ENCODE data around the gene LUC7L2. TPM values are rescaled to one million over a fixed set of nuclear protein-coding genes. Genes with fewer than 3 reads are reported as not detected.
"Not testable (repeated sequence)": the region's sequence is repeated elsewhere in the genome, so short reads cannot be mapped to it uniquely, and the experiment has no call there.

Gene LUC7L2
- total and polyA plus RNA-seq, 4 experiments from 2014 or later, result 50.0 to 133 (median 102) TPM

DNA sequence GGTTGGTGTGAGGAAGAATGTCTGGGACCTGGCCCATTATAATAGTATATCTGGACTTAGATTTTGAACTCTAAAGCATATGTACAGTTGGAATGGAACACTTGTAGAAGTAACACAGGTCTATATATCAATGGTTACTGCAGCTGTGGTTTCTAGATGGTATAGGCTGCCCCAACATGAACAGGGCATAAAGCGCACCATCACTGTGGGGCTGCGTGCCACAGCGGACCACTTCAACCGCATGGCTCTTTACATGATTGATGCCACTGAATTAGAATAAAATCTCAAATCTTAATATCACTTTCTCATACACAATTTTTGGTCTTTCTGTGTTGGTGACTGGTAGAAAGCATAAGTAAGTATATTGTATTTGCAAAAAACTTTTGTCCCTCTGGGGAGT is 64.3 kb downstream of the LUC7L2 start:
- intact Hi-C loops (cut with micrococcal nuclease), result no loop called here
- Mint-ChIP-seq H3K27ac (no peak overlapping the region), H3K36me3 (peaks cover 29 to 57% of the 10 kb centered on the region in 2 donors), H3K4me1 (peaks cover 0 to 2% (median under 1%) of the 10 kb centered on the region in 4 donors), H3K9me3 (no peaks in the 10 kb centered on the region), H3K4me3 (no peak overlapping the region), H3K27me3 (no peaks in the 10 kb centered on the region)
- ChIA-PET POLR2A (ENCODE audit: partially characterized antibody) (no interaction called here), CTCF (ENCODE audit: partially characterized antibody) (interaction anchor here (5.5 kb wide), 1 partner anchor 11 kb away, joined by 44 read pairs; no protein-coding TSS in a partner anchor)
- no peak overlapping the region for H3K27ac ChIP-seq (ENCODE audit: low read depth, low read length)
- peaks cover 21% of the 10 kb centered on the region for H3K36me3 ChIP-seq (ENCODE audit: insufficient read depth, low read length)
- H3K4me3 ChIP-seq (ENCODE audit: low read length in 2 of 2), result no peak overlapping the region
- no peaks in the 10 kb centered on the region for H3K9me3 ChIP-seq (ENCODE audit: control insufficient read depth in 1 of 2, low read length in 2 of 2)
- DNase-seq, result no peak
- H3K27me3 ChIP-seq (ENCODE audit: insufficient read depth, low read length), result no peaks in the 10 kb centered on the region
- no peaks in the 10 kb centered on the region for H3K4me1 ChIP-seq (ENCODE audit: insufficient read depth, low read length)

- H3K9me3 ChIP-seq (ENCODE audit: control insufficient read depth in 1 of 2, low read length in 2 of 2); H3K4me1 Mint-ChIP-seq; H3K4me3 Mint-ChIP-seq; H3K4me3 ChIP-seq (ENCODE audit: low read length in 2 of 2); intact Hi-C loops (cut with micrococcal nuclease); H3K27ac ChIP-seq (ENCODE audit: low read depth, low read length); H3K27me3 ChIP-seq (ENCODE audit: insufficient read depth, low read length); H3K36me3 ChIP-seq (ENCODE audit: insufficient read depth, low read length); H3K4me1 ChIP-seq (ENCODE audit: insufficient read depth, low read length); H3K27me3 Mint-ChIP-seq; DNase-seq; H3K9me3 Mint-ChIP-seq: not testable (repeated sequence)
- H3K36me3 Mint-ChIP-seq, result peaks cover 19 to 44% of the 10 kb centered on the region in 2 donors
- peak overlapping the region in 1 of 7 donors; percentile 37 for H3K27ac Mint-ChIP-seq
- POLR2A ChIA-PET (ENCODE audit: partially characterized antibody), result interaction anchor here (1.1 kb wide), 1 partner anchor 86 kb away, joined by 3 read pairs; no protein-coding TSS in a partner anchor
- CTCF ChIA-PET (ENCODE audit: partially characterized antibody), result interaction anchor here (1.6 to 5.5 kb wide), 2 partner anchors 9 to 87 kb away, joined by 4 to 44 read pairs; no protein-coding TSS in a partner anchor
Observed at GRCh38 chr7:139425701-139426100, 66.0 kb downstream of the LUC7L2 start.

DNA sequence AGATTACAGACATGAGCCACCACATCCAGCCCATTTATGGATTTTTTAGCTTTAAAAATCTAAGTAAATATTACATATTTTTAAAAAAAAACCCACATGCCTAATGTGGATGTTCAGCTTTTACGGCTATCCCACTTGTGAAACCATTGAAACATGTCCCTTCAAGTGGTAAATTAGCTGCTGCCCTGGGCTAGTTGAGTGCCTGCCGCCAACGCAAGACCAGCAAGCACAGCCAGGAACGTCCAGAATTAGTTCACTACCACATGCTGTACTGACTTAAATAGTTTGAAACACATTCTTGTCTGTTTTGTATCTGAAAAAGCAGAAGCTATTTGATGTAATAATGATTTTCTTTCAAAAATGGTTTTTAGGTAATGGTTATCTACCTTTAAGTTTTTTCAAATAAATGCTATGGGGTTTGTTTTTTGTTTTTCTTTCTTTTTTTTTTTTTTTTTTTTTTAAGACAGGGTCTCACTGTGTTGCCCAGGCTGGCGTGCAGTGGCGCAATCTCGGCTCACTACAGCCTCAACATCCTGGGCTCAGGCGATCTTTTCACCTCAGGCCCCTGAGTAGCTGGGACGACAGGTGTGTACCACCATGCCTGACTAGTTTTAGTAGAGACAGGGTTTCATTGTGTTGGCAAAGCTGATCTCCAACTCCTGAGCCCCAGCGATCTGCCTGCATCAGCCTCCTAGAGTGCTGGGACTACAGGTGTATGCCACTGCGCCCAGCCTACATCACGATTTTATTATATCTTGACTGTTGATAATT is 66.7 kb downstream of the LUC7L2 start:
- ChIA-PET CTCF (ENCODE audit: partially characterized antibody) (interaction anchor here (0.7 to 5.5 kb wide), 3 partner anchors 8 to 87 kb away, joined by 3 to 44 read pairs (median 4); no protein-coding TSS in a partner anchor), POLR2A (ENCODE audit: partially characterized antibody) (interaction anchor here (1.1 kb wide), 1 partner anchor 86 kb away, joined by 3 read pairs; no protein-coding TSS in a partner anchor)
- Histone ChIP-seq H3K4me1 (ENCODE audit: insufficient read depth, low read length) (no peaks in the 10 kb centered on the region), H3K27me3 (ENCODE audit: insufficient read depth, low read length) (no peaks in the 10 kb centered on the region), H3K27ac (ENCODE audit: low read depth, low read length) (no peak overlapping the region), H3K9me3 (ENCODE audit: control insufficient read depth in 1 of 2, low read length in 2 of 2) (no peaks in the 10 kb centered on the region), H3K4me3 (ENCODE audit: low read length in 2 of 2) (no peak overlapping the region), H3K36me3 (ENCODE audit: insufficient read depth, low read length) (peaks cover 9% of the 10 kb centered on the region)
- Mint-ChIP-seq H3K4me1 (no peaks in the 10 kb centered on the region), H3K36me3 (peaks cover 16 to 40% of the 10 kb centered on the region in 2 donors), H3K27me3 (no peaks in the 10 kb centered on the region), H3K4me3 (no peak overlapping the region), H3K9me3 (no peaks in the 10 kb centered on the region), H3K27ac (peak overlapping the region in 1 of 7 donors; percentile 78)
- no peak for DNase-seq
- intact Hi-C loops (cut with micrococcal nuclease), result no loop called here

DNA sequence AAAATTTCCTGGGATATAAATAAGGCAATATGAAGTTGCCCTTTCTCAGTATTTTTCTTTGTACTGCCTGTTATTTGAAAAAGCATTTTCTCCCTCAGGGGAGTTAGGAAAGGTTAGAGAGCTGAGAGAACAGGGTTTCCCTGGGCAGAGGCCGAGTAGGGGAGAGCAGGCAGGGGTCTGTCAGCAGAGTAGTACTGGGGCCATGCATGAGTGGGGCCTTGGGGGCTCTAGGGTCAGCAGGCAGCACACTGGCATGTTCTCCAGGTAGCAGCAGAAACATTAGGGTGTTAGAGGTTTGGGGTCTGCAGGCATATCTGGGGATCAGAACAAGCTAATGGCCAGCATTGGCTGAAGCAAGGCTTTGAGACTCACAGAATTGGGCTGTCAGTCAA is 67.3 kb downstream of the LUC7L2 start:
- no peak overlapping the region for H3K4me3 ChIP-seq (ENCODE audit: low read length in 2 of 2)
- no peaks in the 10 kb centered on the region for H3K4me1 ChIP-seq (ENCODE audit: insufficient read depth, low read length)
- H3K4me1 Mint-ChIP-seq, result no peaks in the 10 kb centered on the region
- H3K27ac ChIP-seq (ENCODE audit: low read depth, low read length), result no peak overlapping the region
- H3K9me3 Mint-ChIP-seq, result no peaks in the 10 kb centered on the region
- H3K9me3 ChIP-seq (ENCODE audit: control insufficient read depth in 1 of 2, low read length in 2 of 2), result no peaks in the 10 kb centered on the region
- no peak for DNase-seq
- H3K36me3 Mint-ChIP-seq, result peaks cover 13 to 37% of the 10 kb centered on the region in 2 donors
- H3K27me3 ChIP-seq (ENCODE audit: insufficient read depth, low read length), result no peaks in the 10 kb centered on the region
- ChIA-PET CTCF (ENCODE audit: partially characterized antibody) (interaction anchor here (1.6 to 5.5 kb wide), 2 partner anchors 8 to 88 kb away, joined by 4 to 44 read pairs; no protein-coding TSS in a partner anchor), POLR2A (ENCODE audit: partially characterized antibody) (no interaction called here)
- peaks cover 7% of the 10 kb centered on the region for H3K36me3 ChIP-seq (ENCODE audit: insufficient read depth, low read length)
- no peak overlapping the region for H3K4me3 Mint-ChIP-seq
- H3K27me3 Mint-ChIP-seq, result no peaks in the 10 kb centered on the region
- intact Hi-C loops (cut with micrococcal nuclease), result no loop called here
- H3K27ac Mint-ChIP-seq, result peak overlapping the region in 2 of 7 donors; percentile 60 to 78

- ChIA-PET CTCF (ENCODE audit: partially characterized antibody) (no interaction called here), POLR2A (ENCODE audit: partially characterized antibody) (no interaction called here)
- Histone ChIP-seq H3K36me3 (ENCODE audit: insufficient read depth, low read length) (no peaks in the 10 kb centered on the region), H3K9me3 (ENCODE audit: control insufficient read depth in 1 of 2, low read length in 2 of 2) (no peaks in the 10 kb centered on the region), H3K4me3 (ENCODE audit: low read length in 2 of 2) (no peak overlapping the region), H3K27me3 (ENCODE audit: insufficient read depth, low read length) (no peaks in the 10 kb centered on the region), H3K4me1 (ENCODE audit: insufficient read depth, low read length) (no peaks in the 10 kb centered on the region), H3K27ac (ENCODE audit: low read depth, low read length) (no peak overlapping the region)
- H3K27me3 Mint-ChIP-seq, result no peaks in the 10 kb centered on the region
- H3K27ac Mint-ChIP-seq, result no peak overlapping the region
- no peaks in the 10 kb centered on the region for H3K4me1 Mint-ChIP-seq
- intact Hi-C loops (cut with micrococcal nuclease), result no loop called here
- no peaks in the 10 kb centered on the region for H3K9me3 Mint-ChIP-seq
- no peak for DNase-seq
- H3K4me3 Mint-ChIP-seq, result no peak overlapping the region
- peaks cover 12 to 31% of the 10 kb centered on the region in 2 donors for H3K36me3 Mint-ChIP-seq
Observed at GRCh38 chr7:139427788-139428187, 68.1 kb downstream of the LUC7L2 start.

DNA sequence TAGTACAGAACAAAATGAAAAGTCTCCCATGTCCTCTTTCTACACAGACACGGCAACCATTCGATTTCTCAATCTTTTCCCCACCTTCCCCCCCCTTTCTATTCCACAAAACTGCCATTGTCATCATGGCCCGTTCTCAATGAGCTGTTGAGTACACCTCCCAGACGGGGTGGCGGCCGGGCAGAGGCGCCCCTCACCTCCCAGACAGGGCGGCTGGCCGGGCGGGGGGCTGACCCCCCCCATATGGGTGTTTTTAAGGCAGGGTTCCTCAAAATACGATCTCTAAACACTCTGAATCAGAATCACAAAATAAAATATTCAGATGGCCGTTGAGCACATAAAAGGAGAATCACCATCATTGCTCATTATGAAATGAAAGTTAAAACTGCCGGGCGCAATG is 70.0 kb downstream of the LUC7L2 start:
- CTCF ChIA-PET (ENCODE audit: partially characterized antibody); POLR2A ChIA-PET (ENCODE audit: partially characterized antibody); H3K9me3 Mint-ChIP-seq; H3K4me1 Mint-ChIP-seq; H3K27me3 Mint-ChIP-seq; intact Hi-C loops (cut with micrococcal nuclease); H3K9me3 ChIP-seq (ENCODE audit: control insufficient read depth in 1 of 2, low read length in 2 of 2); H3K27me3 ChIP-seq (ENCODE audit: insufficient read depth, low read length); H3K4me1 ChIP-seq (ENCODE audit: insufficient read depth, low read length); H3K36me3 ChIP-seq (ENCODE audit: insufficient read depth, low read length); H3K4me3 ChIP-seq (ENCODE audit: low read length in 2 of 2); DNase-seq; H3K27ac Mint-ChIP-seq; H3K4me3 Mint-ChIP-seq; H3K27ac ChIP-seq (ENCODE audit: low read depth, low read length): not testable (repeated sequence)
- peaks cover 9 to 21% of the 10 kb centered on the region in 2 donors for H3K36me3 Mint-ChIP-seq

DNA sequence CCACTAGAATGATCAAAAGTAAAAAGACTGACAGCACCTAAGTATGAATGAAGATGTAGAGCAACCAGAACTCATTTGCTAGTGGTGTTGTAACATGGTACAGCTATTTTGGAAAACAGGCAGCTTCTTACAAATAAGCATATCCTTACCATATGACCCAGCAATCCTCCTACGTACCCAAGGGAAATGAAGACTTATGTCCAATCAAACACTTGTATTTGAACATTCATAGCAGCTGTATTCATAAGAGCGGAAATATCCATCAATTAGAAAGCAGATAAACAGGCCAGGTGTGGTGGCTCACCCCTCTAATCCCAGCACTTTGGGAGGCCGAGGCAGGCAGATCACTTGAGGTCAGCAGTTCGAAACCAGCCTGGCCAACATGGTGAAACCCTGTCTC is 70.7 kb downstream of the LUC7L2 start:
- peak overlapping the region in 2 of 7 donors; percentile 52 to 68 for H3K27ac Mint-ChIP-seq

More for the DNA sequence above, 70.7 kb downstream of the LUC7L2 start:
- Mint-ChIP-seq H3K4me3 (no peak overlapping the region), H3K36me3 (peaks cover 9 to 18% of the 10 kb centered on the region in 2 donors), H3K9me3 (no peaks in the 10 kb centered on the region), H3K27me3 (no peaks in the 10 kb centered on the region), H3K4me1 (peaks cover 8 to 10% (median 9%) of the 10 kb centered on the region in 4 donors)
- CTCF ChIA-PET (ENCODE audit: partially characterized antibody), result no interaction called here
- Histone ChIP-seq H3K9me3 (ENCODE audit: control insufficient read depth in 1 of 2, low read length in 2 of 2) (no peaks in the 10 kb centered on the region), H3K27me3 (ENCODE audit: insufficient read depth, low read length) (no peaks in the 10 kb centered on the region), H3K27ac (ENCODE audit: low read depth, low read length) (no peak overlapping the region), H3K4me1 (ENCODE audit: insufficient read depth, low read length) (peaks cover 6% of the 10 kb centered on the region), H3K36me3 (ENCODE audit: insufficient read depth, low read length) (no peaks in the 10 kb centered on the region), H3K4me3 (ENCODE audit: low read length in 2 of 2) (no peak overlapping the region)
- POLR2A ChIA-PET (ENCODE audit: partially characterized antibody), result no interaction called here
- intact Hi-C loops (cut with micrococcal nuclease), result no loop called here
- DNase-seq, result no peak

Measured in CD4-positive, alpha-beta memory T cell (primary cell).